H9 (cell line): Measurements from ENCODE around the gene TGFB3. TPM values are rescaled to one million over a fixed set of nuclear protein-coding genes. Genes with fewer than 3 reads are reported as not detected.
A peak's percentile ranks its signal among the peaks of the same experiment; 100 is the strongest.

Source experiments
- DNase-seq: peaks from one replicate; pipeline ENCODE4 v3.0.0-alpha.2; 2017
- H2AFZ ChIP-seq: one replicate; pipeline ENCODE4 v1.6.1; 2013; ENCODE audit warnings: mild to moderate bottlenecking, low read length, control low read depth, moderate library complexity
- H2AK5ac ChIP-seq: 2 replicates; pipeline ENCODE4 v1.6.1; 2013; ENCODE audit warnings: low read length, control low read depth, mixed read lengths; ENCODE audit not compliant: insufficient read length
- H2BK120ac ChIP-seq: one replicate; pipeline ENCODE4 v1.6.1; 2013; ENCODE audit warnings: low read depth, mild to moderate bottlenecking, low read length, control low read depth, inconsistent platforms; ENCODE audit not compliant: poor library complexity, severe bottlenecking
- H2BK12ac ChIP-seq: 2 replicates; pipeline ENCODE4 v1.6.1; 2013; ENCODE audit warnings: low read length, control low read depth, mixed read lengths, low read depth; ENCODE audit not compliant: insufficient read length
- H2BK15ac ChIP-seq: 2 replicates; pipeline ENCODE4 v1.6.1; 2013; ENCODE audit warnings: low read depth, low read length, control low read depth
- H2BK20ac ChIP-seq: one replicate; pipeline ENCODE4 v1.6.1; 2013; ENCODE audit warnings: low read depth, mild to moderate bottlenecking, low read length, control low read depth, inconsistent platforms; ENCODE audit not compliant: poor library complexity, severe bottlenecking
- H2BK5ac ChIP-seq: 2 replicates; pipeline ENCODE4 v1.6.1; 2013; ENCODE audit warnings: low read length, control low read depth, mixed read lengths; ENCODE audit not compliant: insufficient read length
- H3K14ac ChIP-seq: 2 replicates; pipeline ENCODE4 v1.6.1; 2013; ENCODE audit warnings: low read length, control low read depth; ENCODE audit not compliant: insufficient read depth
- H3K18ac ChIP-seq: 2 replicates; pipeline ENCODE4 v1.6.1; 2013; ENCODE audit warnings: low read depth, mild to moderate bottlenecking, mixed read lengths, low read length, control low read depth; ENCODE audit not compliant: insufficient read length
- H3K23ac ChIP-seq: 2 replicates; pipeline ENCODE4 v1.6.1; 2013; ENCODE audit warnings: low read length, control low read depth, mixed read lengths, low read depth; ENCODE audit not compliant: insufficient read length
- H3K23me2 ChIP-seq: 2 replicates; pipeline ENCODE4 v1.6.1; 2013; ENCODE audit warnings: low read depth, mild to moderate bottlenecking, mixed read lengths, low read length, control low read depth; ENCODE audit not compliant: insufficient read length, poor library complexity, severe bottlenecking
- H3K27ac ChIP-seq: 2 replicates; pipeline ENCODE4 v1.5.1; 2013; ENCODE audit warnings: low read length, control low read depth, mixed read lengths, low read depth; ENCODE audit not compliant: insufficient read length
- H3K27me3 ChIP-seq: 2 replicates; pipeline ENCODE4 v1.6.1; 2013; ENCODE audit warnings: low read length, control low read depth, inconsistent platforms; ENCODE audit not compliant: insufficient read depth
- H3K4ac ChIP-seq: 2 replicates; pipeline ENCODE4 v1.6.1; 2013; ENCODE audit warnings: low read depth, mild to moderate bottlenecking, control low read depth, inconsistent platforms, low read length, moderate library complexity
- H3K4me1 ChIP-seq: 2 replicates; pipeline ENCODE4 v1.6.1; 2013; ENCODE audit warnings: low read length, control low read depth, inconsistent platforms; ENCODE audit not compliant: insufficient read depth
- H3K4me2 ChIP-seq: 2 replicates; pipeline ENCODE4 v1.6.1; 2013; ENCODE audit warnings: low read length, control low read depth, mixed read lengths; ENCODE audit not compliant: insufficient read length, insufficient read depth
- H3K56ac ChIP-seq: 2 replicates; pipeline ENCODE4 v1.6.1; 2013; ENCODE audit warnings: low read depth, mild to moderate bottlenecking, mixed read lengths, low read length, control low read depth; ENCODE audit not compliant: insufficient read length
- H3K79me1 ChIP-seq: 2 replicates; pipeline ENCODE4 v1.6.1; 2013; ENCODE audit warnings: low read depth, mild to moderate bottlenecking, moderate library complexity, low read length, control low read depth, inconsistent platforms; ENCODE audit not compliant: insufficient read depth, poor library complexity, severe bottlenecking
- H3K79me2 ChIP-seq: 2 replicates; pipeline ENCODE4 v1.6.1; 2013; ENCODE audit warnings: low read length, control low read depth, inconsistent platforms; ENCODE audit not compliant: insufficient read depth
- H3K9ac ChIP-seq: 2 replicates; pipeline ENCODE4 v1.6.1; 2013; ENCODE audit warnings: low read length, control low read depth, mixed read lengths; ENCODE audit not compliant: insufficient read length; ENCODE audit errors: extremely low read depth
- H3K9me3 ChIP-seq: one replicate; pipeline ENCODE4 v1.6.1; 2013; ENCODE audit warnings: low read depth, low read length, inconsistent platforms; ENCODE audit not compliant: control insufficient read depth
- H3T11ph ChIP-seq: one replicate; pipeline ENCODE4 v1.6.1; 2013; ENCODE audit warnings: mild to moderate bottlenecking, low read length, control low read depth, inconsistent platforms
- H4K20me1 ChIP-seq: one replicate; pipeline ENCODE4 v1.6.1; 2013; ENCODE audit not compliant: control insufficient read depth, insufficient read length, insufficient read depth
- H4K5ac ChIP-seq: 2 replicates; pipeline ENCODE4 v1.6.1; 2013; ENCODE audit warnings: low read depth, mild to moderate bottlenecking, mixed read lengths, low read length, control low read depth; ENCODE audit not compliant: insufficient read length
- H4K8ac ChIP-seq: replicated peaks from 2 replicates; pipeline ENCODE4 v1.6.1; 2013; ENCODE audit warnings: low read length, control low read depth, mixed read lengths, low read depth; ENCODE audit not compliant: insufficient read length
- H4K91ac ChIP-seq: 2 replicates; pipeline ENCODE4 v1.6.1; 2013; ENCODE audit warnings: low read depth, mild to moderate bottlenecking, moderate library complexity, mixed read lengths, low read length, control low read depth; ENCODE audit not compliant: insufficient read length
- H3K27ac Mint-ChIP-seq, 3 experiments: 2 replicates in 2 of 3; 3 replicates in 1 of 3; pipeline ENCODE4 v1.8.0; 2020 to 2021; ENCODE audit warnings: mixed read lengths in 3 of 3, mild to moderate bottlenecking in 1 of 3, moderate library complexity in 1 of 3
- H3K27me3 Mint-ChIP-seq: 2 replicates; pipeline ENCODE4 v1.8.0; 2021; ENCODE audit warnings: low read depth, mild to moderate bottlenecking, moderate library complexity, mixed read lengths
- H3K36me3 Mint-ChIP-seq, 3 experiments: 2 replicates in 2 of 3; 3 replicates in 1 of 3; pipeline ENCODE4 v1.8.0; 2020 to 2021; ENCODE audit warnings: low read depth in 3 of 3, mixed read lengths in 3 of 3; ENCODE audit not compliant: insufficient read depth in 1 of 3
- H3K4me1 Mint-ChIP-seq, 2 experiments: 2 replicates each; pipeline ENCODE4 v1.8.0; 2020; ENCODE audit warnings: mixed read lengths in 2 of 2
- H3K4me3 Mint-ChIP-seq, 2 experiments: 2 replicates in 1 of 2; 3 replicates in 1 of 2; pipeline ENCODE4 v1.8.0; 2020 to 2021; ENCODE audit warnings: mild to moderate bottlenecking in 2 of 2, mixed read lengths in 2 of 2, moderate library complexity in 1 of 2
- H3K9me3 Mint-ChIP-seq, 2 experiments: 2 replicates in 1 of 2; 3 replicates in 1 of 2; pipeline ENCODE4 v1.8.0; 2020; ENCODE audit warnings: mild to moderate bottlenecking in 2 of 2, mixed read lengths in 2 of 2, moderate library complexity in 1 of 2
- CTCF ChIP-seq: fragments of 200-600 bp; sonication (generic); conservative IDR thresholded peaks from 3 replicates; pipeline ENCODE4 v1.8.0; 2021; ENCODE audit warnings: antibody characterized with exemption, mild to moderate bottlenecking
- WGBS: extraction: QIAGEN DNeasy Blood & Tissue Kit; methylation state at CpG from one replicate; pipeline ENCODE4 v1.1.7; 2013; ENCODE audit warnings: missing lambda C conversion rate, low lambda C conversion rate, mixed read lengths; ENCODE audit not compliant: insufficient read length; ENCODE audit errors: extremely low coverage; 5-methylcytosine and 5-hydroxymethylcytosine counted together
- total RNA-seq: library from RNA; stranded (reverse); gene quantifications from 2 replicates; pipeline ENCODE4 v1.2.1, GENCODE V29; 2021

The TGFB3 gene
- total RNA-seq, 1 experiment from 2014 or later, result 0.37 TPM

GRCh38 chr14:75917946-75918335 is 63.9 kb downstream of the TGFB3 start:
- H2BK15ac ChIP-seq, result no peak overlapping the region
- no peak overlapping the region for H3K23ac ChIP-seq
- H4K91ac ChIP-seq, result no peak overlapping the region
- H3K4me1 ChIP-seq, result no peaks in the 10 kb centered on the region; the same call in 1 of the 2 replicates
- H4K8ac ChIP-seq, result no peak overlapping the region
- H2AK5ac ChIP-seq, result no peak overlapping the region
- H2BK5ac ChIP-seq, result no peak overlapping the region
- H4K20me1 ChIP-seq, result no peaks in the 10 kb centered on the region
- no peaks in the 10 kb centered on the region for H3K23me2 ChIP-seq
- no peak overlapping the region for H3K4ac ChIP-seq
- no peaks in the 10 kb centered on the region for H3K79me1 ChIP-seq
- DNase-seq, result no peak
- H3K27ac ChIP-seq, result no peak overlapping the region
- H3K56ac ChIP-seq, result no peak overlapping the region
- Mint-ChIP-seq H3K4me3 (no peak overlapping the region), H3K4me1 (peaks cover 12 to 20% of the 10 kb centered on the region in 2 experiments), H3K27me3 (no peaks in the 10 kb centered on the region), H3K27ac (peak overlapping the region in 2 of 3 experiments; percentile 21 to 49; a peak in 2 of 7 replicates), H3K36me3 (peaks cover 9 to 14% (median 13%) of the 10 kb centered on the region in 3 experiments; a peak in 6 of 7 replicates), H3K9me3 (peaks cover 6 to 10% of the 10 kb centered on the region in 2 experiments; a peak in 3 of 5 replicates)
- H2BK20ac ChIP-seq, result no peak overlapping the region
- no CpG with 5 or more reads among the region's 1 CpG for WGBS
- no peak overlapping the region for H3K9ac ChIP-seq
- H2BK120ac ChIP-seq, result no peak overlapping the region
- H4K5ac ChIP-seq, result no peak overlapping the region
- no peak overlapping the region for H3K4me2 ChIP-seq
- H3K79me2 ChIP-seq, result no peaks in the 10 kb centered on the region
- no peaks in the 10 kb centered on the region for H3K9me3 ChIP-seq
- H3K27me3 ChIP-seq, result no peaks in the 10 kb centered on the region
- H2AFZ ChIP-seq, result no peak overlapping the region
- no peak overlapping the region for H3T11ph ChIP-seq
- no peak overlapping the region for H2BK12ac ChIP-seq
- H3K18ac ChIP-seq, result no peak overlapping the region
- no peak overlapping the region for H3K14ac ChIP-seq
- no peak for TF ChIP-seq CTCF
